Measurements from ENCODE around the gene CPEB3.

The CPEB3 gene

GRCh38 chr10:92010047-92010735, 280.7 kb downstream of the CPEB3 start:
- Histone ChIP-seq H3K9ac (ENCODE audit: low read length) (no peak overlapping the region), H2AFZ (ENCODE audit: low read length) (no peak overlapping the region), H3K4me1 (ENCODE audit: insufficient read depth, low read length, severe bottlenecking) (no peaks in the 10 kb centered on the region), H4K20me1 (ENCODE audit: insufficient read depth, low read length) (no peaks in the 10 kb centered on the region), H3K79me2 (ENCODE audit: insufficient read depth, low read length) (no peaks in the 10 kb centered on the region), H3K4me2 (ENCODE audit: low read length) (no peak overlapping the region), H3K36me3 (ENCODE audit: insufficient read depth, low read length) (peaks cover 33% of the 10 kb centered on the region), H3K27ac (ENCODE audit: low read depth, low read length, poor library complexity, severe bottlenecking) (no peak overlapping the region), H3K9me3 (ENCODE audit: low read length) (no peaks in the 10 kb centered on the region), H3K9me2 (ENCODE audit: low read depth, low read length) (no peaks in the 10 kb centered on the region), H3F3A (ENCODE audit: insufficient read depth, low read length) (no peaks in the 10 kb centered on the region), H3K27me3 (ENCODE audit: insufficient read depth, low read length) (no peaks in the 10 kb centered on the region), H3K4me3 (ENCODE audit: low read depth, low read length, poor library complexity, severe bottlenecking) (no peak overlapping the region)
- TF ChIP-seq EZH2 (IDR thresholded peaks at IDR 0.05; ENCODE audit: borderline replicate concordance, low read length) (no peak), CTCF (IDR thresholded peaks at IDR 0.05; ENCODE audit: low read length) (no peak)

GRCh38 chr10:92009445-92009844, 281.4 kb downstream of the CPEB3 start:
- Histone ChIP-seq H3K27ac (ENCODE audit: low read depth, low read length, poor library complexity, severe bottlenecking) (no peak overlapping the region), H3K4me1 (ENCODE audit: insufficient read depth, low read length, severe bottlenecking) (no peaks in the 10 kb centered on the region), H3K36me3 (ENCODE audit: insufficient read depth, low read length) (peaks cover 29% of the 10 kb centered on the region), H3K9ac (ENCODE audit: low read length) (no peak overlapping the region), H3K4me3 (ENCODE audit: low read depth, low read length, poor library complexity, severe bottlenecking) (no peak overlapping the region), H3K9me2 (ENCODE audit: low read depth, low read length) (no peaks in the 10 kb centered on the region), H3K27me3 (ENCODE audit: insufficient read depth, low read length) (no peaks in the 10 kb centered on the region), H3F3A (ENCODE audit: insufficient read depth, low read length) (no peaks in the 10 kb centered on the region), H3K79me2 (ENCODE audit: insufficient read depth, low read length) (no peaks in the 10 kb centered on the region), H3K4me2 (ENCODE audit: low read length) (no peak overlapping the region), H2AFZ (ENCODE audit: low read length) (no peak overlapping the region), H3K9me3 (ENCODE audit: low read length) (no peaks in the 10 kb centered on the region), H4K20me1 (ENCODE audit: insufficient read depth, low read length) (no peaks in the 10 kb centered on the region)
- no peak for TF ChIP-seq EZH2 (IDR thresholded peaks at IDR 0.05; ENCODE audit: borderline replicate concordance, low read length)
- TF ChIP-seq CTCF (IDR thresholded peaks at IDR 0.05; ENCODE audit: low read length) = no peak

- Histone ChIP-seq H3K4me2 (ENCODE audit: low read length) (no peak overlapping the region), H2AFZ (ENCODE audit: low read length) (no peak overlapping the region), H3K4me3 (ENCODE audit: low read depth, low read length, poor library complexity, severe bottlenecking) (no peak overlapping the region), H3K27me3 (ENCODE audit: insufficient read depth, low read length) (no peaks in the 10 kb centered on the region), H3K79me2 (ENCODE audit: insufficient read depth, low read length) (no peaks in the 10 kb centered on the region), H3F3A (ENCODE audit: insufficient read depth, low read length) (no peaks in the 10 kb centered on the region), H3K9ac (ENCODE audit: low read length) (no peak overlapping the region), H4K20me1 (ENCODE audit: insufficient read depth, low read length) (no peaks in the 10 kb centered on the region), H3K9me2 (ENCODE audit: low read depth, low read length) (no peaks in the 10 kb centered on the region), H3K4me1 (ENCODE audit: insufficient read depth, low read length, severe bottlenecking) (no peaks in the 10 kb centered on the region), H3K9me3 (ENCODE audit: low read length) (no peaks in the 10 kb centered on the region), H3K27ac (ENCODE audit: low read depth, low read length, poor library complexity, severe bottlenecking) (no peak overlapping the region), H3K36me3 (ENCODE audit: insufficient read depth, low read length) (peaks cover 16% of the 10 kb centered on the region)
- TF ChIP-seq EZH2 (IDR thresholded peaks at IDR 0.05; ENCODE audit: borderline replicate concordance, low read length) (no peak), CTCF (IDR thresholded peaks at IDR 0.05; ENCODE audit: low read length) (no peak)
These were observed 284.9 kb downstream of the CPEB3 start for GRCh38 chr10:92005978-92006377.
